HCT116 (cell line): Measurements from ENCODE around the gene NBAS. TPM values are rescaled to one million over a fixed set of nuclear protein-coding genes. Genes with fewer than 3 reads are reported as not detected.

Experiments
- ATAC-seq: fragments of 200-7000 bp; cut with Tn5 transposase; 2 replicates; pipeline ENCODE4 v1.9.1; 2020; ENCODE audit warnings: mild to moderate bottlenecking, moderate library complexity
- BruUV-seq: library from RNA; stranded (reverse); fragments of 400-500 nt; replicated peaks from 2 replicates; lab custom pipeline; 2021; lab: Mats Ljungman, UMichigan
- CTCF ChIA-PET: fragments of 300-600 bp; sonication (Branson Sonifier 250); formaldehyde crosslinking; loops from one replicate; lab custom pipeline; 2021; ENCODE audit warnings: antibody characterized with exemption; lab: Charles Lee
- POLR2A ChIA-PET: fragments of 300-600, 350-600 bp; sonication (Branson Sonifier 250); formaldehyde crosslinking; loops from one replicate; lab custom pipeline; 2021; ENCODE audit warnings: antibody characterized with exemption; lab: Charles Lee
- RAD21 ChIA-PET, 2 experiments: fragments of 300-600 bp; sonication (Branson Sonifier 250); formaldehyde crosslinking; loops; one replicate each; lab custom pipeline; 2023; ENCODE audit warnings: low total read pairs in 2 of 2; ENCODE audit not compliant: uncharacterized antibody in 2 of 2, unreplicated experiment in 2 of 2, low non-redundant PET in 1 of 2; lab: Charles Lee
- DNase-seq: peaks from one replicate; pipeline ENCODE4 v3.0.0-alpha.2; 2010; ENCODE audit warnings: low read depth, low spot score
- H2AFZ ChIP-seq: fragments of 200-600 bp; shearing (Covaris generic), sonication (generic); 2 replicates; pipeline ENCODE4 v1.6.1; 2017; ENCODE audit warnings: low read depth, mixed run types, mixed read lengths, antibody characterized with exemption, low read length; ENCODE audit not compliant: poor library complexity, severe bottlenecking
- H3K27ac ChIP-seq: 2 replicates; pipeline ENCODE4 v1.5.1; 2012; ENCODE audit warnings: low read depth, low read length
- H3K27me3 ChIP-seq: fragments of 200-600 bp; sonication (generic); 2 replicates; pipeline ENCODE4 v1.6.1; 2016; ENCODE audit warnings: mixed run types, low read length, mixed read lengths; ENCODE audit not compliant: insufficient read depth
- H3K36me3 ChIP-seq, 2 experiments: fragments of 200-500 bp in 1 of 2; fragments of 200-600 bp in 1 of 2; sonication (Bioruptor generic) in 1 of 2; sonication (generic) in 1 of 2; 2 replicates each; pipeline versions ENCODE4 v1.5.1 to v1.6.1; 2014 to 2016; ENCODE audit warnings: low read length in 2 of 2, inconsistent platforms in 1 of 2, mixed read lengths in 1 of 2, mixed run types in 1 of 2; ENCODE audit not compliant: insufficient read depth in 2 of 2, control insufficient read depth in 1 of 2
- H3K4me1 ChIP-seq, 2 experiments: fragments of 200-600 bp in 1 of 2; sonication (generic) in 1 of 2; 2 replicates each; pipeline versions ENCODE4 v1.5.1 to v1.6.1; 2012 to 2017; ENCODE audit warnings: low read length in 2 of 2, inconsistent platforms in 1 of 2, mild to moderate bottlenecking in 1 of 2, mixed read lengths in 1 of 2, mixed run types in 1 of 2, moderate library complexity in 1 of 2; ENCODE audit not compliant: insufficient read depth in 2 of 2, control insufficient read depth in 1 of 2
- H3K4me2 ChIP-seq: fragments of 200-600 bp; sonication (generic); 2 replicates; pipeline ENCODE4 v1.6.1; 2017; ENCODE audit warnings: mixed run types, low read length, mixed read lengths
- H3K4me3 ChIP-seq, 2 experiments: fragments of 200-600 bp in 1 of 2; sonication (generic) in 1 of 2; replicated peaks in 1 of 2; 2 replicates each; pipeline ENCODE4 v1.5.1; 2011 to 2016; ENCODE audit warnings: low read length in 2 of 2, control low read depth in 1 of 2, low read depth in 1 of 2, mild to moderate bottlenecking in 1 of 2, mixed read lengths in 1 of 2, mixed run types in 1 of 2
- H3K79me2 ChIP-seq: fragments of 200-600 bp; sonication (generic); 2 replicates; pipeline ENCODE4 v1.6.1; 2017; ENCODE audit warnings: mild to moderate bottlenecking, mixed run types, low read length, moderate library complexity, mixed read lengths; ENCODE audit not compliant: insufficient read depth
- H3K9ac ChIP-seq: fragments of 200-600 bp; sonication (generic); 2 replicates; pipeline ENCODE4 v1.6.1; 2016; ENCODE audit warnings: low read length, mixed read lengths
- H3K9me2 ChIP-seq: fragments of 200-600 bp; sonication (generic), shearing (Covaris generic); 2 replicates; pipeline ENCODE4 v1.6.1; 2017; ENCODE audit warnings: mixed run types, mild to moderate bottlenecking, moderate library complexity; ENCODE audit not compliant: insufficient read depth
- H3K9me3 ChIP-seq, 2 experiments: fragments of 200-500 bp in 1 of 2; fragments of 200-600 bp in 1 of 2; sonication (Bioruptor generic) in 1 of 2; sonication (generic) in 1 of 2; 2 replicates each; pipeline ENCODE4 v1.6.1; 2014 to 2017; ENCODE audit warnings: low read length in 2 of 2, mixed read lengths in 2 of 2, inconsistent platforms in 1 of 2, low read depth in 1 of 2, mild to moderate bottlenecking in 1 of 2, mixed run types in 1 of 2, moderate library complexity in 1 of 2; ENCODE audit not compliant: control insufficient read depth in 1 of 2, insufficient read depth in 1 of 2
- H4K20me1 ChIP-seq: fragments of 200-600 bp; sonication (generic), shearing (Covaris generic); 2 replicates; pipeline ENCODE4 v1.6.1; 2017; ENCODE audit warnings: mixed run types, mild to moderate bottlenecking, moderate library complexity; ENCODE audit not compliant: insufficient read depth
- ATF3 ChIP-seq: IDR thresholded peaks from 2 replicates; pipeline ENCODE4 v1.6.1; 2012
- CBX3 ChIP-seq: IDR thresholded peaks from 2 replicates; pipeline ENCODE4 v1.6.1; 2012; ENCODE audit warnings: low read depth
- CEBPB ChIP-seq: IDR thresholded peaks from 2 replicates; pipeline ENCODE4 v1.6.1; 2012; ENCODE audit warnings: low read depth
- ELF1 ChIP-seq: IDR thresholded peaks from 2 replicates; pipeline ENCODE4 v1.6.1; 2012; ENCODE audit warnings: low read depth, borderline replicate concordance
- EZH2 ChIP-seq: fragments of 200-600 bp; sonication (generic); IDR thresholded peaks from 2 replicates; pipeline ENCODE4 v1.6.1; 2017; ENCODE audit warnings: antibody characterized with exemption, mixed run types
- EZH2phosphoT487 ChIP-seq: fragments of 200-600 bp; IDR thresholded peaks from 2 replicates; pipeline ENCODE4 v1.6.1; 2018; ENCODE audit warnings: antibody characterized with exemption, borderline replicate concordance
- JUND ChIP-seq: IDR thresholded peaks from 2 replicates; pipeline ENCODE4 v1.6.1; 2012
- MAX ChIP-seq: IDR thresholded peaks from 2 replicates; pipeline ENCODE4 v1.6.1; 2012
- POLR2A ChIP-seq: IDR thresholded peaks from 2 replicates; pipeline ENCODE4 v1.7.0; 2011; ENCODE audit warnings: borderline replicate concordance; ENCODE audit not compliant: insufficient read depth, insufficient read length; ENCODE audit errors: extremely low read depth
- POLR2AphosphoS5 ChIP-seq: IDR thresholded peaks from 2 replicates; pipeline ENCODE4 v1.6.1; 2011; ENCODE audit warnings: mild to moderate bottlenecking, low read depth, low read length, moderate library complexity
- RAD21 ChIP-seq: IDR thresholded peaks from 2 replicates; pipeline ENCODE4 v1.6.1; 2012; ENCODE audit warnings: low read depth, mild to moderate bottlenecking
- SP1 ChIP-seq: IDR thresholded peaks from 2 replicates; pipeline ENCODE4 v1.6.1; 2012; ENCODE audit warnings: low read depth
- SRF ChIP-seq: IDR thresholded peaks from 2 replicates; pipeline ENCODE4 v1.6.1; 2012; ENCODE audit warnings: low read depth
- YY1 ChIP-seq: IDR thresholded peaks from 2 replicates; pipeline ENCODE4 v1.6.1; 2011; ENCODE audit warnings: low read length, low read depth, moderate library complexity, mild to moderate bottlenecking; ENCODE audit not compliant: insufficient replicate concordance; ENCODE audit errors: extremely low read depth
- ZNF274 ChIP-seq: fragments of 200-500 bp; sonication (Bioruptor generic); IDR thresholded peaks from 2 replicates; pipeline ENCODE4 v1.6.1; 2014; ENCODE audit warnings: mild to moderate bottlenecking, low read depth, low read length, inconsistent platforms
- intact Hi-C: fragments of 100-400 bp; cut with micrococcal nuclease; formaldehyde crosslinking; loops from 2 replicates; pipeline ENCODE4 v1.10.0; 2022
- total RNA-seq: library from RNA; stranded (reverse); gene quantifications from one replicate; pipeline ENCODE4 v1.2.1, GENCODE V29; 2021; ENCODE audit not compliant: unreplicated experiment
- TF ChIP-seq, protein P1 (sequence below): IDR thresholded peaks from 2 replicates; pipeline ENCODE4 v1.6.1; 2012; ENCODE audit warnings: low read depth

The NBAS gene
- total RNA-seq, 1 experiment from 2014 or later, result 32.8 TPM

DNA sequence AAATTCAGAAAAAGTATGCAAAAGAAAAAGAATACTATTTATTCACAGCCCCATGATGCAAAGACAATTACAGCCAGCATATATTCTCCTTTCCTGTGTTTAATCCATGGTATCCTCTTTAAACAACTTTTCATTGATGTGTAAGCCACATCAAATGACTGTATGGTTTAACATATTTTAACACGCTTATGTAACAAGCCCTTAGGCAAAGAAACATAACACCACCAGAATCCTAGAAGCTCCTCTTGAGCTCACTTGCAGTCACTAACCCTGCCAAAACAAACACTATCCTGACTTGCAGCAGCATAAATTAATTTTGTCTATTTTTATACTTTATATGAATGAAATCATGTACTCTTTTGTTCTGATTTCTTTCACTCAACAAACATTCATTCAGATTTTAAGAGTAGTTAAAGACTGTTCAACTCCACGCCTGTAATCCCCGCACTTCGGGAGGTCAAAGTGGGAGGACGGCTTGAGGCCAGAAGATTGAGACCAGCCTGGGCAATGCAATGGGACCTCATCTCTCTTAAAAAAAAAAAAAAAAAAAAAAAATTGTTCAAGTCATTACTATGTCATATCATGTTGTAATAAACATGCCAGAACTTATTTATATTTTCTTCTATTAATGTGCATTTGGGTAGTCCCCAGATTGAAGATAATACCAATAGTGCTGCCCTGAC lies 226.3 kb downstream of the NBAS start (continued):
- no peak for TF ChIP-seq POLR2A
- TF ChIP-seq ATF3, result no peak
- TF ChIP-seq CBX3, result no peak
- TF ChIP-seq CEBPB, result no peak
- TF ChIP-seq SP1, result no peak
- no peak for TF ChIP-seq ELF1
- no peak for TF ChIP-seq ZNF274

GRCh38 chr2:15331787-15332186 lies 229.3 kb downstream of the NBAS start:
- Histone ChIP-seq H4K20me1 (no peaks in the 10 kb centered on the region), H3K9me3 (no peaks in the 10 kb centered on the region), H2AFZ (no peak overlapping the region), H3K9me2 (no peaks in the 10 kb centered on the region), H3K4me3 (no peak overlapping the region), H3K27ac (no peak overlapping the region), H3K9ac (no peak overlapping the region), H3K36me3 (0 out of 4 replicates have a peak, but pooled peaks cover 0 to 2% of the 10 kb centered on the region in 2 experiments), H3K4me1 (no peaks in the 10 kb centered on the region), H3K79me2 (no peaks in the 10 kb centered on the region), H3K4me2 (no peak overlapping the region), H3K27me3 (no peaks in the 10 kb centered on the region)
- CTCF ChIA-PET, result no interaction called here
- ATAC-seq, result no peak
- intact Hi-C loops, result no loop called here
- RAD21 ChIA-PET, result no interaction called here
- no peak for DNase-seq
- BruUV-seq, result no TSS peak
- POLR2A ChIA-PET, result no interaction called here
- TF ChIP-seq SRF (no peak), MAX (no peak), POLR2AphosphoS5 (no peak), ELF1 (no peak), SP1 (no peak), YY1 (no peak), RAD21 (no peak), CEBPB (no peak), EZH2phosphoT487 (no peak), EZH2 (no peak), JUND (no peak), CBX3 (no peak)
- TF ChIP-seq, protein P1, sequence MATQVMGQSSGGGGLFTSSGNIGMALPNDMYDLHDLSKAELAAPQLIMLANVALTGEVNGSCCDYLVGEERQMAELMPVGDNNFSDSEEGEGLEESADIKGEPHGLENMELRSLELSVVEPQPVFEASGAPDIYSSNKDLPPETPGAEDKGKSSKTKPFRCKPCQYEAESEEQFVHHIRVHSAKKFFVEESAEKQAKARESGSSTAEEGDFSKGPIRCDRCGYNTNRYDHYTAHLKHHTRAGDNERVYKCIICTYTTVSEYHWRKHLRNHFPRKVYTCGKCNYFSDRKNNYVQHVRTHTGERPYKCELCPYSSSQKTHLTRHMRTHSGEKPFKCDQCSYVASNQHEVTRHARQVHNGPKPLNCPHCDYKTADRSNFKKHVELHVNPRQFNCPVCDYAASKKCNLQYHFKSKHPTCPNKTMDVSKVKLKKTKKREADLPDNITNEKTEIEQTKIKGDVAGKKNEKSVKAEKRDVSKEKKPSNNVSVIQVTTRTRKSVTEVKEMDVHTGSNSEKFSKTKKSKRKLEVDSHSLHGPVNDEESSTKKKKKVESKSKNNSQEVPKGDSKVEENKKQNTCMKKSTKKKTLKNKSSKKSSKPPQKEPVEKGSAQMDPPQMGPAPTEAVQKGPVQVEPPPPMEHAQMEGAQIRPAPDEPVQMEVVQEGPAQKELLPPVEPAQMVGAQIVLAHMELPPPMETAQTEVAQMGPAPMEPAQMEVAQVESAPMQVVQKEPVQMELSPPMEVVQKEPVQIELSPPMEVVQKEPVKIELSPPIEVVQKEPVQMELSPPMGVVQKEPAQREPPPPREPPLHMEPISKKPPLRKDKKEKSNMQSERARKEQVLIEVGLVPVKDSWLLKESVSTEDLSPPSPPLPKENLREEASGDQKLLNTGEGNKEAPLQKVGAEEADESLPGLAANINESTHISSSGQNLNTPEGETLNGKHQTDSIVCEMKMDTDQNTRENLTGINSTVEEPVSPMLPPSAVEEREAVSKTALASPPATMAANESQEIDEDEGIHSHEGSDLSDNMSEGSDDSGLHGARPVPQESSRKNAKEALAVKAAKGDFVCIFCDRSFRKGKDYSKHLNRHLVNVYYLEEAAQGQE, result no peak
